Transverse colon (tissue), 4 donors: ENCODE measurements around the gene GREM2.

Source experiments
- CTCF ChIP-seq, 5 experiments: fragments of 200-600 bp in 3 of 5; fragments of 450-650 bp in 2 of 5; sonication (generic) in 3 of 5; IDR thresholded peaks; 1 replicate in 2 of 5; 2 replicates in 3 of 5; pipeline ENCODE4 v1.5.1; 2016 to 2017; ENCODE audit warnings: antibody characterized with exemption in 5 of 5, inconsistent platforms in 3 of 5, mild to moderate bottlenecking in 2 of 5, moderate library complexity in 1 of 5
- EP300 ChIP-seq: sonication (generic); formaldehyde crosslinking; IDR thresholded peaks from one replicate; pipeline ENCODE4 v1.6.1; 2017; ENCODE audit warnings: antibody characterized with exemption, low read depth
- POLR2A ChIP-seq: fragments of 450-650 bp; IDR thresholded peaks from one replicate; pipeline ENCODE4 v1.6.1; 2016; ENCODE audit warnings: antibody characterized with exemption, mild to moderate bottlenecking, moderate library complexity
- POLR2AphosphoS5 ChIP-seq, 3 donors: sonication (generic); formaldehyde crosslinking; IDR thresholded peaks; one replicate each; pipeline ENCODE4 v1.6.1; 2016; ENCODE audit warnings: antibody characterized with exemption in 3 of 3

- no peak for TF ChIP-seq CTCF (IDR thresholded peaks at IDR 0.05)
- TF ChIP-seq POLR2A, result no peak
- TF ChIP-seq POLR2AphosphoS5 (IDR thresholded peaks at IDR 0.05), result no peak
- TF ChIP-seq EP300, result no peak
Measured at GRCh38 chr1:240486611-240487010, 125.3 kb downstream of the GREM2 start.
